ENCODE data around the gene STOX2.

- TF ChIP-seq CTCF (IDR thresholded peaks at IDR 0.05 in 2 of 3, conservative IDR thresholded peaks at IDR 0.05 in 1 of 3; ENCODE audit: control insufficient read depth in 2 of 3, extremely low read depth in 1 of 3, insufficient read depth in 1 of 3, low read depth in 3 of 3, low read length in 3 of 3), result no peak
- no peak for TF ChIP-seq POLR2A (IDR thresholded peaks at IDR 0.05; ENCODE audit: low read depth, low read length)
- no peak for TF ChIP-seq EP300 (IDR thresholded peaks at IDR 0.05; ENCODE audit: borderline replicate concordance in 1 of 2, control insufficient read depth in 1 of 2, low read depth in 2 of 2, low read length in 2 of 2)
- TF ChIP-seq SREBF2 (IDR thresholded peaks at IDR 0.05; ENCODE audit: low read length), result no peak
- TF ChIP-seq ZNF274 (IDR thresholded peaks at IDR 0.05; ENCODE audit: insufficient read depth, insufficient read length), result no peak
- TF ChIP-seq REST (IDR thresholded peaks at IDR 0.05; ENCODE audit: low read depth, low read length), result no peak
- no peak for TF ChIP-seq TAF1 (IDR thresholded peaks at IDR 0.05; ENCODE audit: borderline replicate concordance, low read depth, low read length)
- no peak for TF ChIP-seq NFIC (IDR thresholded peaks at IDR 0.05; ENCODE audit: low read depth, low read length)
- TF ChIP-seq RAD21 (IDR thresholded peaks at IDR 0.05; ENCODE audit: insufficient read depth, low read depth, low read length), result no peak
- no peak for TF ChIP-seq E2F8 (IDR thresholded peaks at IDR 0.05; ENCODE audit: low read depth, partially characterized antibody)
- TF ChIP-seq RELA (IDR thresholded peaks at IDR 0.05; ENCODE audit: borderline replicate concordance, partially characterized antibody), result no peak
- no peak for TF ChIP-seq CBX5 (IDR thresholded peaks at IDR 0.05; ENCODE audit: low read depth)
- TF ChIP-seq SP1 (IDR thresholded peaks at IDR 0.05; ENCODE audit: low read depth, low read length), result no peak
These were observed 136.0 kb downstream of the STOX2 start for GRCh38 chr4:184041156-184041555.

Data from GM12878 (cell line).